ENCODE data around the gene VSIR.

The VSIR gene

GRCh38 chr10:71772832-71773220 is 494 bp downstream of the VSIR start:
- peak overlapping the region in 1 of 2 experiments; percentile 37 for H2BK12ac ChIP-seq (ENCODE audit: low read length in 2 of 2)
- H2AK5ac ChIP-seq (ENCODE audit: low read length, severe bottlenecking), result no peak overlapping the region
- H3K4me2 ChIP-seq (ENCODE audit: low read length, poor library complexity, severe bottlenecking), result peak overlapping the region; percentile 3
- 77% methylated on average over 3 of the region's 4 CpGs for WGBS
- DNase-seq, result no peak
- no peak overlapping the region for H3K14ac ChIP-seq (ENCODE audit: low read length in 2 of 2)
- H3K36me3 ChIP-seq (ENCODE audit: control insufficient read depth in 1 of 2, insufficient read depth in 2 of 2, low read depth in 1 of 2, low read length in 2 of 2), result no peaks in the 10 kb centered on the region
- H2BK120ac ChIP-seq (ENCODE audit: low read depth, low read length), result no peak overlapping the region
- H3K9ac ChIP-seq (ENCODE audit: low read length), result peak overlapping the region; percentile 87
- no peaks in the 10 kb centered on the region for H3K79me1 ChIP-seq (replicated peaks; ENCODE audit: low read length, poor library complexity, severe bottlenecking)
- H2BK5ac ChIP-seq (ENCODE audit: low read depth, low read length, poor library complexity, severe bottlenecking), result no peak overlapping the region
- peak overlapping the region in 1 of 2 experiments; percentile 30 for H3K18ac ChIP-seq (ENCODE audit: low read depth in 1 of 2, low read length in 2 of 2)
- no peak overlapping the region for H4K91ac ChIP-seq (ENCODE audit: low read length)
- H3K27ac ChIP-seq (ENCODE audit: low read length, poor library complexity, severe bottlenecking), result no peak overlapping the region
- no peaks in the 10 kb centered on the region for H3K9me3 ChIP-seq (ENCODE audit: control insufficient read depth, low read length)
- no peak overlapping the region for H3K4ac ChIP-seq (ENCODE audit: low read depth in 1 of 2, low read length in 2 of 2)
- H4K8ac ChIP-seq (ENCODE audit: low read length), result no peak overlapping the region
- H3K27me3 ChIP-seq (ENCODE audit: control insufficient read depth in 1 of 2, insufficient read depth in 1 of 2, low read length in 2 of 2), result peaks cover 0 to 34% of the 10 kb centered on the region in 2 experiments
- peaks cover 20% of the 10 kb centered on the region for H3K4me1 ChIP-seq (ENCODE audit: control insufficient read depth, insufficient read depth, low read depth, low read length)
- peak overlapping the region; percentile 45 to 87 for H3K4me3 ChIP-seq (ENCODE audit: insufficient read depth in 1 of 2, low read depth in 1 of 2, low read length in 2 of 2)
- H2BK15ac ChIP-seq (ENCODE audit: low read depth, poor library complexity, severe bottlenecking), result peak overlapping the region; percentile 9
- H3K23ac ChIP-seq (ENCODE audit: low read length in 2 of 2), result no peak overlapping the region
- H2AFZ ChIP-seq (ENCODE audit: low read depth, low read length), result peak overlapping the region; percentile 30

GRCh38 chr10:71771821-71772617 is 1.3 kb downstream of the VSIR start:
- DNase-seq, result peak; percentile 67
- H2BK12ac ChIP-seq (ENCODE audit: low read length in 2 of 2), result peak overlapping the region in 1 of 2 experiments; percentile 56
- H2AFZ ChIP-seq (ENCODE audit: low read depth, low read length), result no peak overlapping the region
- no peak overlapping the region for H3K23ac ChIP-seq (ENCODE audit: low read length in 2 of 2)
- peak overlapping the region in 1 of 2 experiments; percentile 8 for H3K14ac ChIP-seq (ENCODE audit: low read length in 2 of 2)
- no peak overlapping the region for H2BK120ac ChIP-seq (ENCODE audit: low read depth, low read length)
- H2BK15ac ChIP-seq (ENCODE audit: low read depth, poor library complexity, severe bottlenecking), result peak overlapping the region; percentile 95
- H3K4me2 ChIP-seq (ENCODE audit: low read length, poor library complexity, severe bottlenecking), result no peak overlapping the region
- no peak overlapping the region for H3K18ac ChIP-seq (ENCODE audit: low read depth in 1 of 2, low read length in 2 of 2)
- H2BK5ac ChIP-seq (ENCODE audit: low read depth, low read length, poor library complexity, severe bottlenecking), result no peak overlapping the region
- no peak overlapping the region for H3K27ac ChIP-seq (ENCODE audit: low read length, poor library complexity, severe bottlenecking)
- H4K91ac ChIP-seq (ENCODE audit: low read length), result no peak overlapping the region
- peaks cover 28% of the 10 kb centered on the region for H3K4me1 ChIP-seq (ENCODE audit: control insufficient read depth, insufficient read depth, low read depth, low read length)
- H2AK5ac ChIP-seq (ENCODE audit: low read length, severe bottlenecking), result no peak overlapping the region
- H3K9me3 ChIP-seq (ENCODE audit: control insufficient read depth, low read length), result no peaks in the 10 kb centered on the region
- no peaks in the 10 kb centered on the region for H3K79me1 ChIP-seq (replicated peaks; ENCODE audit: low read length, poor library complexity, severe bottlenecking)
- no peak overlapping the region for H4K8ac ChIP-seq (ENCODE audit: low read length)
- no peak overlapping the region for H3K4ac ChIP-seq (ENCODE audit: low read depth in 1 of 2, low read length in 2 of 2)
- 48% methylated on average over 2 of the region's 2 CpGs for WGBS
- H3K27me3 ChIP-seq (ENCODE audit: control insufficient read depth in 1 of 2, insufficient read depth in 1 of 2, low read length in 2 of 2), result peaks cover 0 to 34% of the 10 kb centered on the region in 2 experiments
- H3K4me3 ChIP-seq (ENCODE audit: insufficient read depth in 1 of 2, low read depth in 1 of 2, low read length in 2 of 2), result peak overlapping the region in 1 of 2 experiments; percentile 87
- H3K9ac ChIP-seq (ENCODE audit: low read length), result peak overlapping the region; percentile 87
- no peaks in the 10 kb centered on the region for H3K36me3 ChIP-seq (ENCODE audit: control insufficient read depth in 1 of 2, insufficient read depth in 2 of 2, low read depth in 1 of 2, low read length in 2 of 2)

GRCh38 chr10:71771204-71771603 is 2.1 kb downstream of the VSIR start:
- no peak for DNase-seq
- H2BK120ac ChIP-seq (ENCODE audit: low read depth, low read length), result no peak overlapping the region
- no peak overlapping the region for H3K27ac ChIP-seq (ENCODE audit: low read length, poor library complexity, severe bottlenecking)
- no peak overlapping the region for H2AFZ ChIP-seq (ENCODE audit: low read depth, low read length)
- H3K79me1 ChIP-seq (replicated peaks; ENCODE audit: low read length, poor library complexity, severe bottlenecking), result no peaks in the 10 kb centered on the region
- WGBS, result 100% methylated on average over 1 of the region's 2 CpGs
- no peak overlapping the region for H3K14ac ChIP-seq (ENCODE audit: low read length in 2 of 2)
- no peak overlapping the region for H2BK15ac ChIP-seq (ENCODE audit: low read depth, poor library complexity, severe bottlenecking)
- H3K9me3 ChIP-seq (ENCODE audit: control insufficient read depth, low read length), result no peaks in the 10 kb centered on the region
- no peak overlapping the region for H4K8ac ChIP-seq (ENCODE audit: low read length)
- no peak overlapping the region for H3K23ac ChIP-seq (ENCODE audit: low read length in 2 of 2)
- H2BK12ac ChIP-seq (ENCODE audit: low read length in 2 of 2), result no peak overlapping the region
- peaks cover 0 to 34% of the 10 kb centered on the region in 2 experiments for H3K27me3 ChIP-seq (ENCODE audit: control insufficient read depth in 1 of 2, insufficient read depth in 1 of 2, low read length in 2 of 2)
- H3K36me3 ChIP-seq (ENCODE audit: control insufficient read depth in 1 of 2, insufficient read depth in 2 of 2, low read depth in 1 of 2, low read length in 2 of 2), result no peaks in the 10 kb centered on the region
- no peak overlapping the region for H3K4me2 ChIP-seq (ENCODE audit: low read length, poor library complexity, severe bottlenecking)
- no peak overlapping the region for H2AK5ac ChIP-seq (ENCODE audit: low read length, severe bottlenecking)
- no peak overlapping the region for H4K91ac ChIP-seq (ENCODE audit: low read length)
- peak overlapping the region in 1 of 2 experiments; percentile 87 for H3K4me3 ChIP-seq (ENCODE audit: insufficient read depth in 1 of 2, low read depth in 1 of 2, low read length in 2 of 2)
- H3K4ac ChIP-seq (ENCODE audit: low read depth in 1 of 2, low read length in 2 of 2), result no peak overlapping the region
- peaks cover 33% of the 10 kb centered on the region for H3K4me1 ChIP-seq (ENCODE audit: control insufficient read depth, insufficient read depth, low read depth, low read length)
- no peak overlapping the region for H2BK5ac ChIP-seq (ENCODE audit: low read depth, low read length, poor library complexity, severe bottlenecking)
- H3K9ac ChIP-seq (ENCODE audit: low read length), result peak overlapping the region; percentile 87
- no peak overlapping the region for H3K18ac ChIP-seq (ENCODE audit: low read depth in 1 of 2, low read length in 2 of 2)

- Histone ChIP-seq H3K14ac (ENCODE audit: low read length in 2 of 2) (peak overlapping the region in 1 of 2 experiments; percentile 26), H2BK120ac (ENCODE audit: low read depth, low read length) (no peak overlapping the region), H2BK5ac (ENCODE audit: low read depth, low read length, poor library complexity, severe bottlenecking) (no peak overlapping the region), H2BK12ac (ENCODE audit: low read length in 2 of 2) (no peak overlapping the region), H3K4me3 (ENCODE audit: insufficient read depth in 1 of 2, low read depth in 1 of 2, low read length in 2 of 2) (peak overlapping the region in 1 of 2 experiments; percentile 12), H3K4me1 (ENCODE audit: control insufficient read depth, insufficient read depth, low read depth, low read length) (peaks cover 34% of the 10 kb centered on the region), H3K9me3 (ENCODE audit: control insufficient read depth, low read length) (no peaks in the 10 kb centered on the region), H3K9ac (ENCODE audit: low read length) (peak overlapping the region; percentile 87), H4K8ac (ENCODE audit: low read length) (no peak overlapping the region), H4K91ac (ENCODE audit: low read length) (no peak overlapping the region), H3K18ac (ENCODE audit: low read depth in 1 of 2, low read length in 2 of 2) (no peak overlapping the region), H3K4ac (ENCODE audit: low read depth in 1 of 2, low read length in 2 of 2) (no peak overlapping the region), H2BK15ac (ENCODE audit: low read depth, poor library complexity, severe bottlenecking) (no peak overlapping the region), H3K27ac (ENCODE audit: low read length, poor library complexity, severe bottlenecking) (no peak overlapping the region), H3K4me2 (ENCODE audit: low read length, poor library complexity, severe bottlenecking) (no peak overlapping the region), H3K36me3 (ENCODE audit: control insufficient read depth in 1 of 2, insufficient read depth in 2 of 2, low read depth in 1 of 2, low read length in 2 of 2) (no peaks in the 10 kb centered on the region), H2AK5ac (ENCODE audit: low read length, severe bottlenecking) (no peak overlapping the region), H3K27me3 (ENCODE audit: control insufficient read depth in 1 of 2, insufficient read depth in 1 of 2, low read length in 2 of 2) (peaks cover 0 to 31% of the 10 kb centered on the region in 2 experiments), H3K79me1 (replicated peaks; ENCODE audit: low read length, poor library complexity, severe bottlenecking) (no peaks in the 10 kb centered on the region), H3K23ac (ENCODE audit: low read length in 2 of 2) (no peak overlapping the region), H2AFZ (ENCODE audit: low read depth, low read length) (no peak overlapping the region)
- peak; percentile 42 for DNase-seq
- WGBS, result 93% methylated on average over 3 of the region's 3 CpGs
Measured at GRCh38 chr10:71770789-71771188, 2.5 kb downstream of the VSIR start.

All from mesenchymal stem cell (in vitro differentiated cells and primary cell).